T-helper 9 cell (primary cell): ENCODE measurements around the gene VTCN1.
"Not testable (repeated sequence)": the region's sequence is repeated elsewhere in the genome, so short reads cannot be mapped to it uniquely, and the experiment has no call there.

Experiments
- DNase-seq: peaks from one replicate; pipeline ENCODE4 v3.0.0-alpha.2; 2020

VTCN1 gene

GRCh38 chr1:117121589-117122329, 89.0 kb downstream of the VTCN1 start, which contains the start of gene TRIM45:
Gene TRIM45 (minus strand): TSS chr1:117121749. CDS start chr1:117121201, 548 bp downstream.
- DNase-seq: peak; percentile 77

- no peak for DNase-seq
Observed at GRCh38 chr1:117120774-117121588, 89.7 kb downstream of the VTCN1 start.

GRCh38 chr1:117119144-117119543, 91.6 kb downstream of the VTCN1 start:
- DNase-seq: not testable (repeated sequence)

- no peak for DNase-seq
Observed at GRCh38 chr1:117118137-117118536, 92.6 kb downstream of the VTCN1 start.

GRCh38 chr1:117117697-117118096, 93.0 kb downstream of the VTCN1 start:
- no peak for DNase-seq

GRCh38 chr1:117116784-117117130, 94.0 kb downstream of the VTCN1 start:
- no peak for DNase-seq

GRCh38 chr1:117116090-117116783, 94.5 kb downstream of the VTCN1 start:
- no peak for DNase-seq

- no peak for DNase-seq
Observed at GRCh38 chr1:117114877-117115276, 95.8 kb downstream of the VTCN1 start.

- DNase-seq: no peak
Observed at GRCh38 chr1:117113199-117113598, 97.5 kb downstream of the VTCN1 start.

GRCh38 chr1:117112047-117112717, 98.5 kb downstream of the VTCN1 start:
- no peak for DNase-seq

- no peak for DNase-seq
Observed at GRCh38 chr1:117110774-117111173, 100.0 kb downstream of the VTCN1 start.

GRCh38 chr1:117107364-117107763, 103.4 kb downstream of the VTCN1 start:
- no peak for DNase-seq

GRCh38 chr1:117106478-117106877, 104.2 kb downstream of the VTCN1 start:
- DNase-seq: no peak

- DNase-seq: no peak
Observed at GRCh38 chr1:117105722-117106121, 105.0 kb downstream of the VTCN1 start.

- no peak for DNase-seq
Observed at GRCh38 chr1:117104986-117105385, 105.7 kb downstream of the VTCN1 start.

GRCh38 chr1:117101858-117102257, 108.9 kb downstream of the VTCN1 start:
- not testable (repeated sequence) for DNase-seq

GRCh38 chr1:117101334-117101733, 109.4 kb downstream of the VTCN1 start:
- DNase-seq: no peak

GRCh38 chr1:117098287-117098890, 112.3 kb downstream of the VTCN1 start:
- no peak for DNase-seq

GRCh38 chr1:117097443-117097842, 113.3 kb downstream of the VTCN1 start:
- no peak for DNase-seq

- no peak for DNase-seq
Observed at GRCh38 chr1:117096951-117097408, 113.7 kb downstream of the VTCN1 start.

GRCh38 chr1:117094841-117095604, 115.7 kb downstream of the VTCN1 start:
- no peak for DNase-seq
